ENCODE data around the gene BMS1. TPM values are rescaled to one million over a fixed set of nuclear protein-coding genes. Genes with fewer than 3 reads are reported as not detected.
A peak's percentile ranks its signal among the peaks of the same experiment; 100 is the strongest.
"Not testable (repeated sequence)": the region's sequence is repeated elsewhere in the genome, so short reads cannot be mapped to it uniquely, and the experiment has no call there.

BMS1 gene
- total RNA-seq: 10 to 100 TPM; 11.0 to 14.5 (median 12.4) TPM
- long read RNA-seq, donor 1, full-length matches to known transcripts: 9 of 18 reads
- long read RNA-seq, donor 1, partial matches to known transcripts: 8 of 18 reads
- long read RNA-seq, donor 1, other reads (novel, unspliced or antisense): 1 of 18 reads
- long read RNA-seq, donor 2, full-length matches to known transcripts: 2 of 28 reads
- long read RNA-seq, donor 2, partial matches to known transcripts: 22 of 28 reads
- long read RNA-seq, donor 2, other reads (novel, unspliced or antisense): 4 of 28 reads

GRCh38 chr10:42782446-42783180 is at the start of gene BMS1:
Gene BMS1 (plus strand): TSS chr10:42782795. CDS start chr10:42784395, 1,600 bp downstream.
- H3K4me3 ChIP-seq: peak within 1 kb of the TSS; percentile 44
- peak; percentile 97 for ATAC-seq

GRCh38 chr10:42734536-42734935 is 48.1 kb upstream of the BMS1 start:
- intact Hi-C loops (cut with DNase I, micrococcal nuclease): no loop called here
- H3K9me3 ChIP-seq: no peaks in the 10 kb centered on the region
- TF ChIP-seq CTCF (IDR thresholded peaks at IDR 0.05): no peak
- DNase-seq (peak in 1 of 3 donors; percentile 27), ATAC-seq (no peak)
- no peaks in the 10 kb centered on the region for H3K36me3 ChIP-seq (ENCODE audit: low read depth)
- H3K4me1 ChIP-seq (ENCODE audit: low read depth): no peaks in the 10 kb centered on the region
- no peak overlapping the region for H3K4me3 ChIP-seq

More at GRCh38 chr10:42782446-42783180, at the start of gene BMS1:
- intact Hi-C loops (cut with DNase I, micrococcal nuclease): no loop called here
- Histone ChIP-seq H3K9me3 (no peaks in the 10 kb centered on the region), H3K4me1 (ENCODE audit: low read depth) (peaks cover 3% of the 10 kb centered on the region), H3K36me3 (ENCODE audit: low read depth) (peaks cover 9% of the 10 kb centered on the region)
- peak; percentile 90 to 94 (median 91) for DNase-seq
- no peak for TF ChIP-seq CTCF (IDR thresholded peaks at IDR 0.05)

- intact Hi-C loops (cut with DNase I, micrococcal nuclease): no loop called here
- DNase-seq (no peak), ATAC-seq (no peak)
- H3K4me3 ChIP-seq: no peak overlapping the region
- H3K4me1 ChIP-seq (ENCODE audit: low read depth): no peaks in the 10 kb centered on the region
- H3K9me3 ChIP-seq: peaks cover 18% of the 10 kb centered on the region
- TF ChIP-seq CTCF (IDR thresholded peaks at IDR 0.05): no peak
- no peaks in the 10 kb centered on the region for H3K36me3 ChIP-seq (ENCODE audit: low read depth)
Measured at GRCh38 chr10:42738679-42739078, 43.9 kb upstream of the BMS1 start.

GRCh38 chr10:42741536-42741935 is 41.1 kb upstream of the BMS1 start:
- peaks cover 18% of the 10 kb centered on the region for H3K9me3 ChIP-seq
- not testable (repeated sequence) for DNase-seq

GRCh38 chr10:42743697-42744096 is 38.9 kb upstream of the BMS1 start:
- no peak overlapping the region for H3K4me3 ChIP-seq
- H3K9me3 ChIP-seq: peaks cover 18% of the 10 kb centered on the region
- no peak for TF ChIP-seq CTCF (IDR thresholded peaks at IDR 0.05)
- no peak for DNase-seq
- H3K36me3 ChIP-seq (ENCODE audit: low read depth): no peaks in the 10 kb centered on the region
- ATAC-seq: no peak
- intact Hi-C loops (cut with DNase I, micrococcal nuclease): no loop called here
- no peaks in the 10 kb centered on the region for H3K4me1 ChIP-seq (ENCODE audit: low read depth)

More at GRCh38 chr10:42741536-42741935, 41.1 kb upstream of the BMS1 start:
- ATAC-seq; intact Hi-C loops (cut with DNase I, micrococcal nuclease); H3K4me1 ChIP-seq (ENCODE audit: low read depth); H3K36me3 ChIP-seq (ENCODE audit: low read depth); H3K4me3 ChIP-seq: not testable (repeated sequence)

GRCh38 chr10:42744134-42744701 is 38.4 kb upstream of the BMS1 start:
- H3K4me3 ChIP-seq: no peak overlapping the region
- no peaks in the 10 kb centered on the region for H3K36me3 ChIP-seq (ENCODE audit: low read depth)
- peaks cover 18% of the 10 kb centered on the region for H3K9me3 ChIP-seq
- ATAC-seq: no peak
- no peak for TF ChIP-seq CTCF (IDR thresholded peaks at IDR 0.05)
- no peak for DNase-seq
- intact Hi-C loops (cut with DNase I, micrococcal nuclease): no loop called here
- H3K4me1 ChIP-seq (ENCODE audit: low read depth): no peaks in the 10 kb centered on the region
